Testis (tissue), 3 donors: ENCODE results near the gene ELL2. TPM values are rescaled to one million over a fixed set of nuclear protein-coding genes. Genes with fewer than 3 reads are reported as not detected.

Experiments used
- DNase-seq: peaks from one replicate; pipeline ENCODE4 v3.0.0-alpha.2; 2019
- H3K27ac ChIP-seq, 2 donors: fragments of 200-600 bp; sonication (generic); one replicate each; pipeline ENCODE4 v1.5.1; 2019
- H3K27me3 ChIP-seq: fragments of 200-600 bp; sonication (generic); one replicate; pipeline ENCODE4 v1.5.1; 2019
- H3K36me3 ChIP-seq: fragments of 200-600 bp; sonication (generic); one replicate; pipeline ENCODE4 v1.5.1; 2017; ENCODE audit warnings: low read depth; ENCODE audit errors: missing control alignments
- H3K4me1 ChIP-seq: fragments of 200-600 bp; sonication (generic); one replicate; pipeline ENCODE4 v1.5.1; 2019
- H3K4me3 ChIP-seq, 2 donors: fragments of 200-600 bp; sonication (generic); one replicate each; pipeline ENCODE4 v1.5.1; 2017 to 2019
- H3K9me3 ChIP-seq: fragments of 200-600 bp; sonication (generic); one replicate; pipeline ENCODE4 v1.5.1; 2017
- CTCF ChIP-seq, 3 experiments: fragments of 450-650 bp in 2 of 3; fragments of 200-600 bp in 1 of 3; sonication (generic) in 1 of 3; IDR thresholded peaks; one replicate each; pipeline ENCODE4 v1.5.1; 2016 to 2019; ENCODE audit warnings: antibody characterized with exemption in 3 of 3, mild to moderate bottlenecking in 2 of 3, moderate library complexity in 1 of 3
- POLR2A ChIP-seq: fragments of 450-650 bp; IDR thresholded peaks from one replicate; pipeline ENCODE4 v1.6.1; 2017; ENCODE audit warnings: antibody characterized with exemption, mild to moderate bottlenecking, moderate library complexity
- WGBS, 2 donors: methylation state at CpG; one replicate each; pipeline ENCODE4 v1.1.5; 2018; 5-methylcytosine and 5-hydroxymethylcytosine counted together
- intact Hi-C: fragments of 100-400 bp; cut with DNase I; formaldehyde crosslinking; loops from one replicate; pipeline ENCODE4 v1.15.1; 2023; ENCODE audit warnings: low total_unique reads
- polyA plus RNA-seq: library from polyadenylated mRNA; stranded (reverse); fragments of 350-450 nt; fragmentation: Illumina TruSeq; extraction: RNeasy Lipid Tissue Mini Kit (QIAGEN cat#74804); gene quantifications from one replicate; pipeline ENCODE4 v1.2.3, GENCODE V29; 2014; ENCODE audit warnings: low read depth, low replicate concordance; ENCODE audit not compliant: insufficient read depth
- total RNA-seq, 2 donors: library from RNA; depleted of rRNA; stranded (reverse); fragments of >200 nt; gene quantifications; one replicate each; pipeline ENCODE4 v1.2.3, GENCODE V29; 2016

The ELL2 gene
- total and polyA plus RNA-seq, 3 donors from 2014 or later: 32.1 to 87.3 (median 78.9) TPM

GRCh38 chr5:95887977-95888376 lies 73.7 kb downstream of the ELL2 start:
- intact Hi-C loops: no loop called here
- Histone ChIP-seq H3K27me3 (no peaks in the 10 kb centered on the region), H3K27ac (no peak overlapping the region), H3K36me3 (no peaks in the 10 kb centered on the region), H3K9me3 (no peaks in the 10 kb centered on the region), H3K4me1 (no peaks in the 10 kb centered on the region), H3K4me3 (no peak overlapping the region)
- no peak for DNase-seq
- TF ChIP-seq POLR2A (no peak), CTCF (IDR thresholded peaks at IDR 0.05) (no peak)
- 93% methylated on average over 5 of the region's 5 CpGs for WGBS, 2 donors

GRCh38 chr5:95886340-95887044 lies 75.2 kb downstream of the ELL2 start:
- intact Hi-C loops: no loop called here
- no peak overlapping the region for H3K27ac ChIP-seq
- no peak for DNase-seq
- no peaks in the 10 kb centered on the region for H3K36me3 ChIP-seq
- no peaks in the 10 kb centered on the region for H3K4me1 ChIP-seq
- TF ChIP-seq POLR2A (no peak), CTCF (IDR thresholded peaks at IDR 0.05) (no peak)
- H3K4me3 ChIP-seq: no peak overlapping the region
- H3K27me3 ChIP-seq: no peaks in the 10 kb centered on the region
- no peaks in the 10 kb centered on the region for H3K9me3 ChIP-seq
- WGBS, 2 donors: 94 to 97% methylated on average over 1 of the region's 1 CpG

- Histone ChIP-seq H3K36me3 (no peaks in the 10 kb centered on the region), H3K9me3 (no peaks in the 10 kb centered on the region), H3K4me3 (no peak overlapping the region), H3K27me3 (no peaks in the 10 kb centered on the region), H3K4me1 (no peaks in the 10 kb centered on the region), H3K27ac (no peak overlapping the region)
- DNase-seq: no peak
- intact Hi-C loops: no loop called here
- 77 to 78% methylated on average over 1 of the region's 1 CpG for WGBS, 2 donors
- TF ChIP-seq POLR2A (no peak), CTCF (IDR thresholded peaks at IDR 0.05) (no peak)
These were observed 77.1 kb downstream of the ELL2 start for GRCh38 chr5:95884511-95884910.

- WGBS, 2 donors: 66 to 68% methylated on average over 4 of the region's 4 CpGs
- H3K4me1 ChIP-seq: no peaks in the 10 kb centered on the region
- no peaks in the 10 kb centered on the region for H3K27me3 ChIP-seq
- TF ChIP-seq POLR2A (no peak), CTCF (IDR thresholded peaks at IDR 0.05) (no peak)
- H3K36me3 ChIP-seq: no peaks in the 10 kb centered on the region
- no peak overlapping the region for H3K4me3 ChIP-seq
- no peaks in the 10 kb centered on the region for H3K9me3 ChIP-seq
- intact Hi-C loops: no loop called here
- H3K27ac ChIP-seq: no peak overlapping the region
- DNase-seq: no peak
These were observed 77.7 kb downstream of the ELL2 start for GRCh38 chr5:95884017-95884325.
